Activated CD4-positive, alpha-beta T cell treated with anti-CD3 and anti-CD28 coated beads, Interleukin-10, Interleukin-2, amounts not matched to agents 100 ng/mL and 50 ng/mL, durations not matched to agents 16 hours and 8 hours (primary cell): Measurements from ENCODE around the gene ADORA3.

Experiments
- DNase-seq: peaks from one replicate; pipeline ENCODE4 v3.0.0-alpha.2; 2020

ADORA3 gene

DNA sequence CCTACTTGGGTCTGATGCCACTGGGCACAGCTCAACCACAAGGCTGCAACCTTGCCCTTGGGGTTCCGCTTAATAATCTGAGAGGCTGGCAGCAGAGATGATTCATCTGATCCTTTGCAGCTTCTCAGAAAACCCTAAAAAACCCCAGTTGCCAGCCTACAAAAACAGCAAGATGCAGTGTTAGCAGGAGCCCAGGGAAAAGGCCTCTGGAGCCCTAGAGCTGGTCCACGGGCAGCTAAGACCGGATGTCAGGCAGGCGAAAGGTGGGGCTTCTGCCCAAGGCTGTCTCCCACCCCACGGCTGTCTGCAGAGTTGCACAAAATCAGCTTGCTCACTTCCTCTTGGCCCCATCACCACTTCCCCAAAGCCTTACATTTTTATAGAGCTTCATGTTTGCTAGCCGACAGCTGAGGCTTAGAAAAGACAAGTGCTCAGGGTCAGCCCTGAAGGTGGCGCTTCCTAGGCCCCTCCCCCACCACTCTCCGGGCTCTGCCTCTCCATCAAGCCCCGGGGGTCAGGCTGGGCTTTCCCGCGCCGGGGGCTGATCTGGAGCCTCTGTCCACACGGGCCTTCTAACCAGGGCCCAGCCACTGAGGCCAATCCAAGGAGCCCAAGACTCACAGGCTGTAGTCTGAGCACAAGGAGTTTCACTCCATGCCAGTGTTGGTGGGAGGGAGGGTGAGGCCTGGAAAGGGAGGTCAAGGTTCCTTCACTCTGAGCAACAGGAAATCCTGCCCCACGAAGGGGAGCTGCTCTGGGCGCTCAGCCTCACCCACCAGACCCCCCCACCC lies 4.2 kb upstream of the ADORA3 start:
- peak; percentile 94 for DNase-seq

GRCh38 chr1:111506561-111506960 lies 3.1 kb upstream of the ADORA3 start:
- DNase-seq, result peak; percentile 31

DNA sequence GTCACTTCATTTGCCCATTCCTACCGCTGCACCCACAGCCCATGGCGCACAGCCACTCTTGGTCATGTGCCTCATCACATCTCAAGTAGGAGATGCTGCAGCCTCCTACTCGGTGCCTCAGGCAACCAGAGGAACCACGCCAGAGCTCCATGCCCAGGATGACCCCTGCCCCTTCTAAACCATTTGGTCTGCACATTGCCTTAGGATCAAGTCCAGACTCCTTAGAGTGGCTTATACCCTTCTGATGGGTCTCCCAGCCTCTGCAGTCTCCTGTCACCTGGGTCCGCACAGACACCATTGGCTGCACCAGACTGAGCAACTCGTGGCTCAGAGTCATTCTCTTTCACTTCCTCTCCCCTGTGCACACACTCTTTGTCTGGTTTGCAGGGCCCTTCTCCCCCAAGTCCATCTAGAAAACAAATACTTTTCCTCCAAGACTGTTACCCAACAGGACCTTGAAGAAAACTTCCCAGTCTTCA lies 2.2 kb upstream of the ADORA3 start:
- DNase-seq, result peak; percentile 36

DNA sequence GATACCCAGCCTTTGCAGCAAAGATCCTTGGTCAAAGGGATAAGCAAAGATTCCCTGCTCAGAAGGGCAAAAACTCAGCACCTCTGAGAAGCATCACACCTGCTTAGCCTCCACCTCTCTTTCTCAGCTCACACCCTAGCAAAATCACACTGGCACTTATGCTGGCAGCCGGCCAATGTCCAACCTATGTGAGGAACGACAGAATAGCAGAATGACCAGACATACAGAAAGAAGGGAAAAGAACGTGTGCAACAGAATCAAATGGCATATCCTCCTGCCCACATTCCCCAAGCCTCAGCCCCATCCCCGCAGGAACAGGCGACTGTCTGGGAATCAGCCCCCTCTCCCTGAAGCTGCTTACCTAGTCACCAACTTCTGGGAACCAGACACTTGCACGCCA lies 664 bp upstream of the ADORA3 start:
- DNase-seq, result no peak

GRCh38 chr1:111501645-111502044 lies 1.8 kb downstream of the ADORA3 start:
- no peak for DNase-seq

DNA sequence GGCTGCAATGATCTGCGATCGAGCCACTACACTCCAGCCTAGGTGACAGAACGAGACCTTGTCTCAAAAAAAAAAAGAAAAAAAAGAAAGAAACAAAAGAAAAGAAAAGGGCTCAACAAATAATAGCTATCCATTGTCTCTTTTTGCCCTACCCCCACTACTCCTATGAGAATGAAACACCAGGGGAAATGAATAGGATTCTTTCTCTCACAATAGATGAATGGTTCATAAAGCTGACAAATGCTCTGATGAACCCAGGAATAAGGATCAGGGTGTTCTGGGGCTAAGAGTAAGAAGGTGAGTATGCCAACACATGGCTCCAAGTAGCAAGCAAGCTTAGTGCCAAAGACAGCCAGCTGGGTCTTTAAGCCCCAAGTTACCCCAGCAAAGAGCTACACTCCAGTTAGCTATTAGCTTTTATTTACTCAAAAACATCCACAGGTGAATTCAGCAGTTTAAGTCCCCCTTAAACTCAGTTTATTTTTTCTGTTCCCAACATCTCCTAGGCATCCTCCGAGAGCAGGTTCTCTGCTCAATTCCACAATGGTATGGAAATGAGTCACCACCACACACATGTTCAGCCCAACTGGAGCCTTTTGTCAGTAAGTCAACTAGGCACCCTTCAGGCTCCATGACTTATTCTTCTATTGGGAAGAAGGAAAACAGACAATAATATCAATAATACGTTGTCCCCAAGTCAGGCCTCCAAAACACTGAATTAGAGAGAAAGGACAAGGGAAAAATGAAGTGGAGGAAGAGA lies 4.2 kb downstream of the ADORA3 start:
- DNase-seq, result no peak

GRCh38 chr1:111497592-111497991 lies 5.8 kb downstream of the ADORA3 start:
- DNase-seq, result peak; percentile 42

- peak; percentile 64 for DNase-seq
Measured at GRCh38 chr1:111496398-111496797, 7.0 kb downstream of the ADORA3 start.

DNA sequence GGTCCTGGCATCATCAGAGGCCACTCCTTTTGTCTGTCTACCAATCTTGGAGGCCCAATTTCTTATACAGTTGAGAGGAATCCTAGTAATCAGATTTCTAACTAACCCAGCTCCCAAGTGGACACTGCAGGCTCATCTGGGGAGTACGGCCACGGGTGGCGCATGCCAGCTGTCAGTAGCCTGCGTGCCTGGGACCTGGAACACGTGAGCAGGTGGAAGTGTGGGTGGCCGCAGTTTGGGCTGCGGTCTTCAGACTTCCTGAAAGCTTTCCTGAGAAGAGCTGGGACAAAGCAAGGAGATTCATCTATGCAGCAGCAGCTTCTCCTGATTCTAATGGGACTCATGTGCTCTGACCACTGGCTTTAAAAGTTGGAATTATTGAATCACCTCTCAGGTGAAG lies 12.4 kb downstream of the ADORA3 start:
- no peak for DNase-seq

DNA sequence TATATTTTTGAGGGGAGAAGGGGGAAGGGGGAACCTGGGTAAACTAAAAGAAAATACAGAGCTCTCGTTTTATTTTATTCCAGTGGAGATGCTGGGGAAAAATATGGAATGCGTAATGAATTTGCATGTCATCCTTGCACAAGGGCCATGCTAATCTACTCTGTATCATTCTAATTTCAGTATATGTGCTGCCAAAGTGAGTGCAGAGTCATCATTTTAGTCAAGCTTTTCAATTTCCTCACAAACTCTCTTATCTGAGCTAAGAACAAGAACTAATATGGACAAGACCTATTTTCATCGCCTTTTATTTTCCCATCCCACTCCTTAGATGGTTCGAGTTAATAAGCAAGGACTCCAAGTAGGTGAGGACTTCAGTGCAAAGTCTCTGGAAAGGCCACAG lies 13.2 kb downstream of the ADORA3 start:
- no peak for DNase-seq

DNA sequence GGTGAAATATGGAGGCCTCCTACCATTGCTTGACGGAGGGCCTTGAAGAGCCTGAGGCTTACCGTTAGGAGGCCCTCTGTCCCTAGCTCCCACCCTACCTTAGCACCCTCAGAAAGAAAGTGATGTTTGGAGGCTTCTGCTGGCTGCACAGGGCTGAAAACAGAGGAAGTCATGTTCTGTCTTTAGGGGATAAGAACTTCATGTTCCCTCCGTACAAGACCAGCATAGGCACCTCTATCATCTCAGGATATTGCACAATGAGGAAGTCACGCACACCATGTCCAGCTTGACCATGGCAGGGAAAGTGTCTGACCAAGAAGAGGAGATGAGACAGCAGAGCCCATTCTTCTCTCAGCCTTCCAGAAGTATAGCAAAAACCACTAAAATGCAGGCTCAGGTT lies 13.8 kb downstream of the ADORA3 start:
- no peak for DNase-seq

GRCh38 chr1:111488669-111489068 lies 14.8 kb downstream of the ADORA3 start:
- DNase-seq, result no peak

DNA sequence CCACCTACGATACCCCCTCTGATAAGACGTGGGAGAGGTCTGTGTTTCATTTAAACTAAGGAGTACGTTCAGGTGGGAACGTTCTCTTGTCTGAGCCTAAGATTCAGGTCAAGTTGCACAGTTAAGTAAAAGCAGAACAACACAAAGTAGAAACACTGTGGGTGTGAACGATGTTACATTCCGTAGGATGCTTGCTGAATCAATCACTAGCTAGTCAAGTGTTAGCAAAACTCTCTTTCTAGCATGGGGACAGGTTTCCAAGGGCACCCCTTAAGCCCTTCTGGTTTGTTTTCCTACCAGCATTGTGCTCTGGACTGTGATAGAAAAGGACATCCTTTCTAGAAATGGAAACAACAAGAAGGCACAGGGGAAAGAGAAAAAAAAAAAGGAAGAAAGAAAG lies 16.3 kb downstream of the ADORA3 start:
- no peak for DNase-seq

GRCh38 chr1:111486431-111486830 lies 17.0 kb downstream of the ADORA3 start:
- no peak for DNase-seq

DNA sequence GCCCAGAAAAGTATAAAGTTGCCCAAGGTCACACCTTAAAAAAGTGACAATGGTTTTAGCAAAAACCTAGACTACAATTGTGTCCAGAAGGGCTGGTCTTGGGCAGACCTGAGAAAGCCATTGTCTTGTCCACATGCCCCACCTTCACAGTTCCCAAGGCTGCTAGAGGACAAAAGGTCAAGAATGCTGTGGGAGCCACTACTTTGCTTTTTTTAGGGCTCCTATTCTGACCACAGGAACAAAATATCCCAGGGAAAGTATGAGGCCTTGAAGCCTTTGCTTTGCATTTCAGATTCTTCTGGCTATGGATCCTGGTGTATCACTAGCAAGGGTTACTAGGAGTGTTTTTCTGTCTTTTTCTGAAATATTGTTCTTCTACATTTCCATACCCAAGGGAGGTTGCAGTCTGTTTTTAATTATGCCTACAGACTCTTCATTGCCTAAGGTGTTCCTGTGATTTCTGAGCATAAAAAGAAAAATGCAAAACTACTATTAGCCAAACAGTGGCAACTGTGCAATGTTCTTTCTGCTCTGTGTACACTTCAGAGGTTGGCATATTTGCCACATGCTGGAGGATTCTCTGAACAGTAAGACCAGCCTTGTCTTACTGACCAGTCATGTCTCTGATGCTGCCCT lies 18.9 kb downstream of the ADORA3 start:
- no peak for DNase-seq

- DNase-seq, result no peak
Measured at GRCh38 chr1:111483876-111484275, 19.6 kb downstream of the ADORA3 start.

- DNase-seq, result no peak
Measured at GRCh38 chr1:111483166-111483565, 20.3 kb downstream of the ADORA3 start.

DNA sequence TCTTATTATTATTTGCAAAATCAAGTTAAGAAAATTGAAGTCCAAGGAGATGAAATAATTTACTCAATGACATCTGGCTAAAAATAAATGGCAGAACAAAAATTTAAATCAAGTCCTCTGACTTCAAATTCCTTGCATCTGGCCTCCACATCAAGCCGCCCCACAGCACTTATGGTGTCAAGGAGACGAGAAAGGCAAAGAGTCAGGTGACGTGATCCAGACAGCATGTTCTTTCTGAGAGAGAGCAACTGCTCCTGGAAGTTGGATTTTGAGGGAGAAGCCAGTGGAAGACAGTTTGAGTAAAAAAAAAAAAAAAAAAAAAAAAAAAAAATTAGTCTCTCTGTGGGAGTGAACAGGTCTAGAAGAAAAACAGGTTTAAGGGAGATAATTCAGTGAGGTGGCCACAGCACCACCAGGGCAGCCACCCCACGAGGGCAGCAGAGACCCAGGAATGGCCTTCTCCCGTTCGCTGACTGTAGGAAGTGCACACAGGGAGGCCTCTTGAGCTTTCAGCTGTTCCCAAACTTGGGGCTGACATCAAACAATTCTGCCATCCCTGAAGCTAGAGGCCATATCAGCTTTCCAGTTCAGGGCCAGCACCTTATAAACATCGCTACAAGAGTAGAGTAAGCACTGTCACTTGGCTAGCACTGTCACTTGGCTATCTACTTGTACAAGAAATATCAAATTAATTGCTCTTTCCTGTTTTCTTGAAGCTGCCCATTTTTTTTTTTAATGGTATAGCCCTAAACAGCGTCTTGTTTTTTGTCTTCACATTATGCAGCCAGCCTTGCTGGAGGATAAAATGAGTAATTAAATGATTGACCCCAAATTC lies 21.8 kb downstream of the ADORA3 start:
- DNase-seq, result peak; percentile 64

- DNase-seq, result no peak
Measured at GRCh38 chr1:111480674-111481073, 22.8 kb downstream of the ADORA3 start.

DNA sequence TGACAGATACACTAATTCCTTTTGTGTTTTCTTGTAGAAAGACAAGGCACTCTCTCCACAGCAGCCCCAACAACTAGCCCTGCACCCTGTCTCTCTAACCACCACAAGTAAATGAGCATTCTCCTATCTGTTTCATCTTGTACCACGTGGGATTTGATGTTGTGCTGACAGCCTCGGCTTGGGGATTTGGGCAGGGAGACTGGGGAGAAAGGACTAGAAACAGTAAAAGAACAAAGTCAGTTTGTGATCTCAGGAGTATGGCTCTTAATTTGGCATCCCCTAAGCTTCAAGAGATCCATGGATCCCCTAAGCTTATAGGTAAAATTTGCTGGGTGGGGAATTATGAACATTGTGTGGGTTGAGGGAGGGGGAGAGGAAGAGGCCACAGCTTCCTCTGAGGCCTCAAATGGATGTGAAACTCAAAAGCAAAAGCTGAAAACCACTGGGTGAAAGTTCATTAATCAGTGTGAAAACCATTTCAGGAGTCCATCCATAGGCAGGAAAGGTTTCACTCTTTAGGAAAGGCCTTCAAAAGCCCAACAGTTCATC lies 26.6 kb downstream of the ADORA3 start:
- peak; percentile 62 for DNase-seq

DNA sequence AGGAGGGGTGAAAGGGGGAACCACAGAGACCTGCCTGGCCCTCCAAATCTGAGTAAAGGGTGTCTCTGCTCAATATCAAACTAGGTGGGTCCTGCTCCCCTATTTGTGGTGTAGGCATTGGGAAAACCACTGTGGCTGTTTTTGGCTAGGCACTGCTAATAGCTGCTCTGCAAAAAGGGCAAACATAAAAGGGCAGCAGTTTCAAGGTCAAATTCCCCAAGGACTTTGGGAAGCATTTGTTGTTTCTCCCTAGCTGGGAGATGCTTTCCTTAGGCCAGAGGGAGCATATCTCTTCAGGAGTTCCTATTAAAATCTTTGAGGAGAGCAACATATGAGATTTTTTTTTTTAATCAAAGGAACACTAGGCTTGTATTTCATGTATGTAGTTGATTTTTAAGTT lies 27.2 kb downstream of the ADORA3 start:
- DNase-seq, result no peak

DNA sequence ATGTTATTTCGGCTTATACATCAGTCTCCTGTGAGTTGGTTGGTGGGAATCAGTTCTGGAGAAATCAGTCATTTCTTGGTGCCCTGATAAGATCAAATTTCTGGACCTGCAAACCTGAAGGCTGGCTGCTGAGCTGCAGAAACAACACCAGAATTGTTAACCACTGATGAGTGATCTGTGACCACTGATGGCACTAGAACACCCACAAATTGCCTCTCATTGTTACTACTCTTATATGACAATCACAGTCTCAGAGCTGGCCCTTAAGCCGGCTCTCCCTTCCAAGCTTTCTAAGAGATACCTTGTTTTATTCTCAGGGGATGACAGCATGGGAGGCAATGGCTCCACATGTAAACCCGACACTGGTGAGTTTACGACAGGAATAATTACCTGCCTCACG lies 27.7 kb downstream of the ADORA3 start:
- peak; percentile 90 for DNase-seq

DNA sequence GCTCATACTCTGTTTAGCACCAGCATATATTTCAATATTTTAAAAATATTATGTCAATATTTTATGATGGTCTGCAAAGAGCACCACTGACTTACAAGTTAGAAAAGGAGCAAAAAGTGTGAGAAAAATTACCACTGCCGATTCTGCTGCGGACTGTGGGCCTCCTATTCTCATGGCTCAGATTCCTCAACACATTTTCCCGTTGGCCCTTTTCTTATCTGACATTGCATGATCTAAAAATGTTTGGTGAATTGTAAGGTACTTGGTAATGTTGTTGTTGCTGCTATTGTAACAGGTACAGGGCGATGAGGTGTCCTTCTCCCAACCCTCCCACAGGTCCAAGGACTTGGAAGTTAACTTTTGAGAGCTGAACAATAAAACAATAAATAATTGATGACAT lies 28.9 kb downstream of the ADORA3 start:
- DNase-seq, result no peak
